HS-5 (cell line): ENCODE results near the gene HOXB5.

ENCODE experiments used
- DNase-seq: peaks from one replicate; pipeline ENCODE4 v3.0.0-alpha.2; 2012; ENCODE audit warnings: low read depth

The HOXB5 gene

GRCh38 chr17:48601539-48602425 is 8.2 kb upstream of the HOXB5 start:
- DNase-seq = no peak

- DNase-seq = no peak
These were observed 7.6 kb upstream of the HOXB5 start for GRCh38 chr17:48601207-48601538.

- DNase-seq = no peak
These were observed 6.9 kb upstream of the HOXB5 start for GRCh38 chr17:48600244-48601098.

- no peak for DNase-seq
These were observed 5.8 kb upstream of the HOXB5 start for GRCh38 chr17:48599354-48599753.

- no peak for DNase-seq
These were observed 5.2 kb upstream of the HOXB5 start for GRCh38 chr17:48598736-48599135.

- no peak for DNase-seq
These were observed 4.4 kb upstream of the HOXB5 start for GRCh38 chr17:48597778-48598631.

GRCh38 chr17:48597528-48597777 is 3.9 kb upstream of the HOXB5 start:
- DNase-seq = no peak

- DNase-seq = no peak
These were observed 3.4 kb upstream of the HOXB5 start for GRCh38 chr17:48596735-48597527.

GRCh38 chr17:48596000-48596734 is 2.6 kb upstream of the HOXB5 start:
- no peak for DNase-seq

- DNase-seq = no peak
These were observed 1.9 kb upstream of the HOXB5 start for GRCh38 chr17:48595278-48595999.

- no peak for DNase-seq
These were observed 1.1 kb upstream of the HOXB5 start for GRCh38 chr17:48594538-48595277.

- DNase-seq = no peak
These were observed 410 bp upstream of the HOXB5 start for GRCh38 chr17:48593840-48594537.

- DNase-seq = no peak
These were observed 1.0 kb downstream of the HOXB5 start for GRCh38 chr17:48592577-48592976.

- no peak for DNase-seq
These were observed 1.5 kb downstream of the HOXB5 start for GRCh38 chr17:48592057-48592514.

- no peak for DNase-seq
These were observed 2.1 kb downstream of the HOXB5 start for GRCh38 chr17:48591255-48592056.

GRCh38 chr17:48590607-48591161 is 2.9 kb downstream of the HOXB5 start:
- no peak for DNase-seq

- DNase-seq = no peak
These were observed 3.6 kb downstream of the HOXB5 start, which contains the start of gene HOXB3 for GRCh38 chr17:48589831-48590606. Gene HOXB3 (minus strand): TSS chr17:48590241. CDS start chr17:48552474, 37,767 bp downstream.
